HG03196 (cell line): ENCODE measurements around the gene UPK1A.
"Not testable (repeated sequence)": the region's sequence is repeated elsewhere in the genome, so short reads cannot be mapped to it uniquely, and the experiment has no call there.

Source experiments
- ATAC-seq: cut with Tn5 transposase; IDR thresholded peaks from one replicate; pipeline ENCODE4 v1.9.1; 2021; ENCODE audit not compliant: unreplicated experiment

The UPK1A gene

GRCh38 chr19:35716801-35717664 lies 50.7 kb downstream of the UPK1A start:
- peak; percentile 50 for ATAC-seq

- no peak for ATAC-seq
These were observed 51.5 kb downstream of the UPK1A start, which contains the start of gene KMT2B for GRCh38 chr19:35717665-35718344. Gene KMT2B (plus strand): TSS chr19:35718003. CDS start chr19:35718019, 16 bp downstream.

DNA sequence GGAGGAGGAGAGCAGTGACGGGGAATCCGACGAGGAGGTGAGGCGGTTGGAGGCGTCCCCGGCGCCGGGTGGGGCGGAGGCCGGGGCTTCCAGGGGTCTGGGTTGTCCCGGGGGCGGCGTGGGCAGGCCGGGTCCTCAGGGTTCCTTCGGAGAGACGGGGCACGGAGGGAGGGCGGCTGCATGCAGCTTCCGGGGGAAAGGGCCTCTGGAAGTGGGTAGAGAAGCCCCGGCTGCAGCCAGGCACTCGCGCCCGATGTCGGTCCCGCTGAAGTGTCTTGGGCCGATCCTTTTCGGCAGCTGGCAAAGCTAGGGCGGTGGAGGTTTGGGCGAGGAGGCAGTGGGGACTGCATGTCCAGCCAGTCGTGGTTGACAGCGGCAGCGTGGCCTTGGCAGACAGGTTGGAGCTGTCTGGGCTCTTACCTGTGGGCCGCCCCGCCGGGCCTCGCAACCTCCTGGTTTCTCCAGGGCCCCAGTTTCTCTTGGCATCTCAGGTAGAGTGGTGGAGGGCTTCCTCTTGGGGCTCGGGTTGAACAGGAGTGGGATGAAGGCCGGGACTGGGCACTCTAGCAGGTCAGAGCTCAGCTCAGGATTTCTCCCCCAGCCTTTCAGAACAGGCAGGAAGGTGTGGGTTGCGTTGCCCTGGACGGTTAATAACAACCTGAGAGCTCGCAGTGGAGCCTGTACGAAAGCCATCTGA lies 52.2 kb downstream of the UPK1A start:
- no peak for ATAC-seq

DNA sequence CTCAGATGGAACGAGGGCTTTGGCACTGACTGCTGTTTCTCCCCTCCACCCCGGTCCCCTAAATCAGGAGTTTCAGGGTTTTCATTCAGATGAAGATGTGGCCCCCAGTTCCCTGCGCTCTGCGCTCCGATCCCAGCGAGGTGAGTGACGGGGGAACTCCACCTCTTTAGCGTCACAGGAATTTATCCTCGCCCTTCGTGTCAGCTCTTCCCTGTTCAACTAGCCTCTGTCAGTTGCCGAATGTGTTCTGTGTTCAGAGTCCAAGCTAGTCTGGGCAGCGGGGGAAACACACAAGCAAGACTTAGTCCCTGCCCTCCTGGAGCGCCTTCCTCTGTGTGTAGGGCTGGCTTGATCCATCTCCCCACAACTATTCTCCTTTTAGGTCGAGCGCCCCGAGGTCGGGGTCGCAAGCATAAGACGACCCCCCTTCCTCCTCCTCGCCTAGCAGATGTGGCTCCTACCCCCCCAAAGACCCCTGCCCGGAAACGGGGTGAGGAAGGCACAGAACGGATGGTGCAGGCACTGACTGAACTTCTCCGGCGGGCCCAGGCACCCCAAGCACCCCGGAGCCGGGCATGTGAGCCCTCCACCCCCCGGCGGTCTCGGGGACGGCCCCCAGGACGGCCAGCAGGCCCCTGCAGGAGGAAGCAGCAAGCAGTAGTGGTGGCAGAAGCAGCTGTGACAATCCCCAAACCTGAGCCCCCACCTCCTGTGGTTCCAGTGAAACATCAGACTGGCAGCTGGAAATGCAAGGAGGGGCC lies 53.3 kb downstream of the UPK1A start:
- no peak for ATAC-seq

DNA sequence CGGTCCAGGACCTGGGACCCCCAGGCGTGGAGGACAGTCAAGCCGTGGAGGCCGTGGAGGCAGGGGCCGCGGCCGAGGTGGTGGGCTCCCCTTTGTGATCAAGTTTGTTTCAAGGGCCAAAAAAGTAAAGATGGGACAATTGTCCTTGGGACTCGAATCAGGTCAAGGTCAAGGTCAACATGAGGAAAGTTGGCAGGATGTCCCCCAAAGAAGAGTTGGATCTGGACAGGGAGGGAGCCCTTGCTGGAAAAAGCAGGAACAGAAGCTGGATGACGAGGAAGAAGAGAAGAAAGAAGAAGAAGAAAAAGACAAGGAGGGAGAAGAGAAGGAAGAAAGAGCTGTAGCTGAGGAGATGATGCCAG lies 53.8 kb downstream of the UPK1A start:
- no peak for ATAC-seq

- no peak for ATAC-seq
These were observed 54.3 kb downstream of the UPK1A start for GRCh38 chr19:35720648-35721047.

DNA sequence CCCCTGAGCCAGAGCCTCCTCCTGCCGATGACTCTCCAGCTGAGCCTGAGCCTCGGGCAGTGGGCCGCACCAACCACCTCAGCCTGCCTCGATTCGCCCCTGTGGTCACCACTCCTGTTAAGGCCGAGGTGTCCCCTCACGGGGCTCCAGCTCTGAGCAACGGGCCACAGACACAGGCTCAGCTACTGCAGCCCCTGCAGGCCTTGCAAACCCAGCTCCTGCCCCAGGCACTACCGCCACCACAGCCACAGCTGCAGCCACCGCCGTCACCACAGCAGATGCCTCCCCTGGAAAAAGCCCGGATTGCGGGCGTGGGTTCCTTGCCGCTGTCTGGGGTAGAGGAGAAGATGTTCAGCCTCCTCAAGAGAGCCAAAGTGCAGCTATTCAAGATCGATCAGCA lies 55.1 kb downstream of the UPK1A start:
- ATAC-seq: no peak

DNA sequence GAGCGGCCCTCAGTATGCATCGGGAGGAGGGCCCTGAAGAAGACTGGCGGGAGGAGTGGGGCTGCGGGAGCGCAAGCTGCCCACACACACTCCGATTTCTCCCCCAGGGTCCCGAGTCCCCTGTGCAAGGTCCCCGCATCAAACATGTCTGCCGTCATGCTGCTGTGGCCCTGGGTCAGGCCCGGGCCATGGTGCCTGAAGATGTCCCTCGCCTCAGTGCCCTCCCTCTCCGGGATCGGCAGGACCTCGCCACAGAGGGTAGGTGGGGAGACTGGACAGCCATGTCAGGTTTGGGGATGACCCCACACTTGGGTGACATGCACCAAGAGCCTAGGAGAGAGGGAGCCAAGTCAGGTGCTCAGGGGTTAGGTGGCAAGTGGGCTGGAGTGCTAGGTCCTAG lies 56.1 kb downstream of the UPK1A start:
- ATAC-seq: no peak

GRCh38 chr19:35722897-35723296 lies 56.6 kb downstream of the UPK1A start:
- ATAC-seq: no peak

DNA sequence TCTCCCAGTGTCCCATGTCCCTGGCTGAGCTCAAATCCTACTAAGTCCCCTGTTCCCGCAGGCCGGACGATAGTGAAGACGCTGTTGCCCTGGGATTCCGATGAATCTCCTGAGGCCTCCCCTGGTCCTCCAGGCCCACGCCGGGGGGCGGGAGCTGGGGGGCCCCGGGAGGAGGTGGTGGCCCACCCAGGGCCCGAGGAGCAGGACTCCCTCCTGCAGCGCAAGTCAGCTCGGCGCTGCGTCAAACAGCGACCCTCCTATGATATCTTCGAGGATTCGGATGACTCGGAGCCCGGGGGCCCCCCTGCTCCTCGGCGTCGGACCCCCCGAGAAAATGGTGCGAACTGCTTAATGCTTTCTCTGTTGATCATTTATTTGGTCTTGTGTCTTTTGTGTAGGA lies 57.4 kb downstream of the UPK1A start:
- no peak for ATAC-seq

GRCh38 chr19:35724132-35724531 lies 57.8 kb downstream of the UPK1A start:
- ATAC-seq: not testable (repeated sequence)

DNA sequence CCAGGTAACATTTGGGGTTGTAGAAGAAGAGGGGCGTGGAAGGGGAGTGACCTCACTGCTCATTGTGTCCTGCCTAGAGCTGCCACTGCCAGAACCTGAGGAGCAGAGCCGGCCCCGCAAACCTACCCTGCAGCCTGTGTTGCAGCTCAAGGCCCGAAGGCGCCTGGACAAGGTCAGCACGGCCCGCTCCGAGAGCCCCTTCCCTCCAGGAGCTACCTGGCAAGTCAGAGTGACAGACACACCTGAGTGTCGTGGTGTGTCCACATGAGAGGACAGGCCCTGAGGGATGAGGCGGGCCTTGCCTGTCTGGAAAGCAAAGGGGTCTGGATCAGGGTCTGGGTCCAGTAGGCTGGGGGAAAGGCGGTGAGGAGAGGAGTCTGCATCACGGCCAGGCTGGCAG lies 58.2 kb downstream of the UPK1A start:
- no peak for ATAC-seq

DNA sequence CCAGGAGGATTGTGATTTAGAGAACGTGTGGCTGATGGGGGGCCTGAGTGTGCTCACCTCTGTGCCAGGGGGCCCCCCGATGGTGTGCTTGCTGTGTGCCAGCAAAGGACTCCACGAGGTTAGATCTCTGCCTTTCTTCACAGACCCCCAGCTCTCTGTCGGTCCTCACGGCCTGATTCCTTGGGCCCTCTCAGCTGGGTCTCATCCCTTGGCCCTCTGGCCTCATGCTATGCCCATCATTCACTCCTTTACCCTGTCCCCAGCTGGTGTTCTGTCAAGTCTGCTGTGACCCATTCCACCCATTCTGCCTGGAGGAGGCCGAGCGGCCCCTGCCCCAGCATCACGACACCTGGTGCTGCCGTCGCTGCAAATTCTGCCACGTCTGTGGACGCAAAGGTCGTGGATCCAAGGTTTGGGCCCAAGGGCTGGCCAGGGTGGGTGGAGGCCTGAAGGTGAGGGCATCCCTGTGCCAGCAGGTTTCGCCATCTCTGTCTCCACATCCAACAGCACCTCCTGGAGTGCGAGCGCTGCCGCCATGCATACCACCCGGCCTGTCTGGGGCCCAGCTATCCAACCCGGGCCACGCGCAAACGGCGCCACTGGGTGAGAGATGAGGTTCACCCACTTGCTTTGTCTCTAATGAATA lies 59.0 kb downstream of the UPK1A start:
- ATAC-seq: no peak

DNA sequence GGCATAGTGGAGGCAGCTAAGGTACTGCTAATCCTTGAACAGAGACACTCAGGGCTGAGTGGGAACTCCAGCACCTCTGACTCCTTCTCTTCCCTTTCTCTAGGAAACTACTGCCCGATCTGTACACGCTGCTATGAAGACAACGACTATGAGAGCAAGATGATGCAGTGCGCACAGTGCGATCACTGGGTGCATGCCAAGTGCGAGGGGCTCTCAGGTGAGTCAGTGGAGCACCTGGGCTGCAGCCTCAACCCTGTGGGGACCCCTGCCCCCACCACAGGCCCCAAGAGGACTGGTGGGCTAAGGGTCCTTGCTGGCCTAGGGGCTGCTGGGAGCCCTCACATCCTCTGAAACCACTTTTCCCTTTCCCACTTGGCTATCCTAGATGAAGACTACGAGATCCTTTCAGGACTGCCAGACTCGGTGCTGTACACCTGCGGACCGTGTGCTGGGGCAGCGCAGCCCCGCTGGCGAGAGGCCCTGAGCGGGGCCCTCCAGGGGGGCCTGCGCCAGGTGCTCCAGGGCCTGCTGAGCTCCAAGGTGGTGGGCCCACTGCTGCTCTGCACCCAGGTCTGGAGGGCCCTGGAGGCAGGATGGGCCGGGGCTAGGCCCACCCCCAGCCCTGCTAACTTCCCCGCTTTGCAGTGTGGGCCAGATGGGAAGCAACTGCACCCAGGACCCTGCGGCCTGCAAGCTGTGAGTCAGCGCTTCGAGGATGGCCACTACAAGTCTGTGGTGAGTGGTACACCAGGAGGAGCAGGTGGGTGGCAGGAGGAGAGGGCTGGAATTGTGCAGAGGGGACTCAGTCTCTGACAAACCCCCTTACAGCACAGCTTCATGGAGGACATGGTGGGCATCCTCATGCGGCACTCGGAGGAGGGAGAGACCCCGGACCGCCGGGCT lies 61.0 kb downstream of the UPK1A start:
- no peak for ATAC-seq
